Measurements from ENCODE around the gene TLX2. TPM values are rescaled to one million over a fixed set of nuclear protein-coding genes. Genes with fewer than 3 reads are reported as not detected.

TLX2 gene
- total and polyA plus RNA-seq, 2 of the 13 experiments (the other 11 are each of a cell fraction or from before 2014, with no cell fraction given): 0.05 to 0.20 TPM

DNA sequence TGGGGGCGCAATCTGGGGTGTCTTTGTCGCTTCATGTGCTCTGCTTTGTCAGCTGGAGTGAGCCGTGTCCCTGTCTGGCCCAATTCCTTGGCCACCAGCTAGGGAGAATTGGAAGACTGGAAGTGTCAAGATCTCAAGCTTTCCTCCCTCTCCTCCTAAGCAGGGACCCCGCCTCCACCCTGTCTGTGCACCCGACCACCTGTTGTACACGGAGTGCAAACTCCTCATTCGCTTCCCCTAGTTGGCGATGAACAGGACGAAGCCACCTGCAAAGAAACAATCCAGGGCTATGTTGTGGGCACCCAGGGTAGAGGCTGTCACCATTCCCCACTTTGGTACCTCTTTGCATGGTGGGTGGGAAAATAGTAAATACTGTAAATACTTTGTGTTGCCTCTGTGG lies 13.5 kb downstream of the TLX2 start (continued):
- TF ChIP-seq, protein P1, sequence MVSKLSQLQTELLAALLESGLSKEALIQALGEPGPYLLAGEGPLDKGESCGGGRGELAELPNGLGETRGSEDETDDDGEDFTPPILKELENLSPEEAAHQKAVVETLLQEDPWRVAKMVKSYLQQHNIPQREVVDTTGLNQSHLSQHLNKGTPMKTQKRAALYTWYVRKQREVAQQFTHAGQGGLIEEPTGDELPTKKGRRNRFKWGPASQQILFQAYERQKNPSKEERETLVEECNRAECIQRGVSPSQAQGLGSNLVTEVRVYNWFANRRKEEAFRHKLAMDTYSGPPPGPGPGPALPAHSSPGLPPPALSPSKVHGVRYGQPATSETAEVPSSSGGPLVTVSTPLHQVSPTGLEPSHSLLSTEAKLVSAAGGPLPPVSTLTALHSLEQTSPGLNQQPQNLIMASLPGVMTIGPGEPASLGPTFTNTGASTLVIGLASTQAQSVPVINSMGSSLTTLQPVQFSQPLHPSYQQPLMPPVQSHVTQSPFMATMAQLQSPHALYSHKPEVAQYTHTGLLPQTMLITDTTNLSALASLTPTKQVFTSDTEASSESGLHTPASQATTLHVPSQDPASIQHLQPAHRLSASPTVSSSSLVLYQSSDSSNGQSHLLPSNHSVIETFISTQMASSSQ (IDR thresholded peaks at IDR 0.05; ENCODE audit: low read depth): no peak
- TF ChIP-seq, protein P1 (CRISPR knock-in tag; IDR thresholded peaks at IDR 0.05; ENCODE audit: borderline replicate concordance): no peak
- TF ChIP-seq, protein P2, sequence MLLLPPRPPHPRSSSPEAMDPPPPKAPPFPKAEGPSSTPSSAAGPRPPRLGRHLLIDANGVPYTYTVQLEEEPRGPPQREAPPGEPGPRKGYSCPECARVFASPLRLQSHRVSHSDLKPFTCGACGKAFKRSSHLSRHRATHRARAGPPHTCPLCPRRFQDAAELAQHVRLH (CRISPR knock-in tag; IDR thresholded peaks at IDR 0.05; ENCODE audit: borderline replicate concordance, low read depth): no peak
- TF ChIP-seq, protein P3, sequence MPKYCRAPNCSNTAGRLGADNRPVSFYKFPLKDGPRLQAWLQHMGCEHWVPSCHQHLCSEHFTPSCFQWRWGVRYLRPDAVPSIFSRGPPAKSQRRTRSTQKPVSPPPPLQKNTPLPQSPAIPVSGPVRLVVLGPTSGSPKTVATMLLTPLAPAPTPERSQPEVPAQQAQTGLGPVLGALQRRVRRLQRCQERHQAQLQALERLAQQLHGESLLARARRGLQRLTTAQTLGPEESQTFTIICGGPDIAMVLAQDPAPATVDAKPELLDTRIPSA (CRISPR knock-in tag; IDR thresholded peaks at IDR 0.05; ENCODE audit: borderline replicate concordance): no peak
- TF ChIP-seq MXD4 (CRISPR knock-in tag; IDR thresholded peaks at IDR 0.05) (no peak), ZNF30 (CRISPR knock-in tag; IDR thresholded peaks at IDR 0.05) (no peak), PHB2 (IDR thresholded peaks at IDR 0.05; ENCODE audit: partially characterized antibody) (no peak), HMG20A (CRISPR knock-in tag; IDR thresholded peaks at IDR 0.05; ENCODE audit: borderline replicate concordance) (no peak)
- TF ChIP-seq, protein P4, sequence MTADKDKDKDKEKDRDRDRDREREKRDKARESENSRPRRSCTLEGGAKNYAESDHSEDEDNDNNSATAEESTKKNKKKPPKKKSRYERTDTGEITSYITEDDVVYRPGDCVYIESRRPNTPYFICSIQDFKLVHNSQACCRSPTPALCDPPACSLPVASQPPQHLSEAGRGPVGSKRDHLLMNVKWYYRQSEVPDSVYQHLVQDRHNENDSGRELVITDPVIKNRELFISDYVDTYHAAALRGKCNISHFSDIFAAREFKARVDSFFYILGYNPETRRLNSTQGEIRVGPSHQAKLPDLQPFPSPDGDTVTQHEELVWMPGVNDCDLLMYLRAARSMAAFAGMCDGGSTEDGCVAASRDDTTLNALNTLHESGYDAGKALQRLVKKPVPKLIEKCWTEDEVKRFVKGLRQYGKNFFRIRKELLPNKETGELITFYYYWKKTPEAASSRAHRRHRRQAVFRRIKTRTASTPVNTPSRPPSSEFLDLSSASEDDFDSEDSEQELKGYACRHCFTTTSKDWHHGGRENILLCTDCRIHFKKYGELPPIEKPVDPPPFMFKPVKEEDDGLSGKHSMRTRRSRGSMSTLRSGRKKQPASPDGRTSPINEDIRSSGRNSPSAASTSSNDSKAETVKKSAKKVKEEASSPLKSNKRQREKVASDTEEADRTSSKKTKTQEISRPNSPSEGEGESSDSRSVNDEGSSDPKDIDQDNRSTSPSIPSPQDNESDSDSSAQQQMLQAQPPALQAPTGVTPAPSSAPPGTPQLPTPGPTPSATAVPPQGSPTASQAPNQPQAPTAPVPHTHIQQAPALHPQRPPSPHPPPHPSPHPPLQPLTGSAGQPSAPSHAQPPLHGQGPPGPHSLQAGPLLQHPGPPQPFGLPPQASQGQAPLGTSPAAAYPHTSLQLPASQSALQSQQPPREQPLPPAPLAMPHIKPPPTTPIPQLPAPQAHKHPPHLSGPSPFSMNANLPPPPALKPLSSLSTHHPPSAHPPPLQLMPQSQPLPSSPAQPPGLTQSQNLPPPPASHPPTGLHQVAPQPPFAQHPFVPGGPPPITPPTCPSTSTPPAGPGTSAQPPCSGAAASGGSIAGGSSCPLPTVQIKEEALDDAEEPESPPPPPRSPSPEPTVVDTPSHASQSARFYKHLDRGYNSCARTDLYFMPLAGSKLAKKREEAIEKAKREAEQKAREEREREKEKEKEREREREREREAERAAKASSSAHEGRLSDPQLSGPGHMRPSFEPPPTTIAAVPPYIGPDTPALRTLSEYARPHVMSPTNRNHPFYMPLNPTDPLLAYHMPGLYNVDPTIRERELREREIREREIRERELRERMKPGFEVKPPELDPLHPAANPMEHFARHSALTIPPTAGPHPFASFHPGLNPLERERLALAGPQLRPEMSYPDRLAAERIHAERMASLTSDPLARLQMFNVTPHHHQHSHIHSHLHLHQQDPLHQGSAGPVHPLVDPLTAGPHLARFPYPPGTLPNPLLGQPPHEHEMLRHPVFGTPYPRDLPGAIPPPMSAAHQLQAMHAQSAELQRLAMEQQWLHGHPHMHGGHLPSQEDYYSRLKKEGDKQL (CRISPR knock-in tag; IDR thresholded peaks at IDR 0.05; ENCODE audit: low read depth): no peak

Measured in HepG2 (cell line).